Measurements from ENCODE around the gene FRY.

The FRY gene

DNA sequence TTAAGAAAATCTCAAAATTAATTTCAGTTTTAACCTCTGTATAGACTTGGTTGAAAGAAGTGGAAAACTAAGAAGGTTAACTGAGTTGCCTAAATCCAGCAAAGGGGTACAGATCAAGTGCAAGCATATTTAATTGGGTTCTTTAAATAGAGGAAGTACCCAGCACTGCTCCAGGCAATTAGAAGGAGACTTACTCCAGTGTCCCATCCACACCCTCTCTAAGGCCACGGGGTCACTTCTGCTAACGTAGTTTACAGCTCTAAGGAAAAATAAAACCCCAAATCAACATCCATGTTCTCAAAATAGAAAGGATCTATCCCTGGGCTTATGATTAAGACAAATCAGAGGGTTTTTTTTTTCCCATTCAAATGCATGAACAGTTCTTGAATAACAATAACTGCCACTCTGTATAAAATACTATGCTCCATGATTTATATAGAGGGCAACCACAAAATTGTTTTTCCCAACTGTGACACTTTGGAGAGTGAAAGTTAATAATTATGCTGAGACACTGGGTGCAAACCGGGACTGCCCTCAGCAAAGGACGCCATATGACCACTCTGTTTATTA lies 4.6 kb downstream of the FRY start:
- DNase-seq (ENCODE audit: extremely low spot score), result no peak
- CTCF ChIA-PET, result no interaction called here

DNA sequence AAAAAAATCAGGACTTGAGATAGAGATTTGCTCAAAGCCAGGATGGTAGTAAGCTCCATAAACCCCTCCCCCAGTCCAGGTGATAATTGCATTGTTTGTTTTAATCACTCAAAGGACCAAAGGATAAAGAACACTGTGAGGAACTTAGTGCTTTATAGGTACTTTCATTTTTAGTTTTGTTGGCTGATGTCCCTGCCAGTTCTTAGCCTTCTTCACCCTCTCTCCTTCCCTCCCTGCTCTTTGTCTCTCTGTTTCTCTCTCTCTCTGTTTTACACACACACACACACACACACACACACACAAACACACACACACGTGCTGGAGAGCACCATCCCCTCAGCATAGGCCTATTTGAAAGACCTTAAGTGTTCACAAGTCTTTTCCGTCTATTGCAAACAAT lies 5.2 kb downstream of the FRY start:
- ChIA-PET CTCF (interaction anchor here (0.6 kb wide), 1 partner anchor 351 kb away, joined by 5 read pairs; no protein-coding TSS in a partner anchor), POLR2A (interaction anchor here (1.6 kb wide), 1 partner anchor 279 kb away, joined by 5 read pairs; the partner anchor contains the start of genes BRCA2 and ZAR1L)

More for the DNA sequence above, 4.6 kb downstream of the FRY start:
- TF ChIP-seq BHLHE40 (IDR thresholded peaks at IDR 0.05; ENCODE audit: borderline replicate concordance), result no peak
- no peak for TF ChIP-seq CTBP1 (IDR thresholded peaks at IDR 0.05; ENCODE audit: borderline replicate concordance)
- TF ChIP-seq FOXM1 (IDR thresholded peaks at IDR 0.05; ENCODE audit: borderline replicate concordance), result no peak
- TF ChIP-seq SUZ12 (IDR thresholded peaks at IDR 0.05), result no peak
- TF ChIP-seq ARNT (IDR thresholded peaks at IDR 0.05), result no peak
- TF ChIP-seq, protein P1, sequence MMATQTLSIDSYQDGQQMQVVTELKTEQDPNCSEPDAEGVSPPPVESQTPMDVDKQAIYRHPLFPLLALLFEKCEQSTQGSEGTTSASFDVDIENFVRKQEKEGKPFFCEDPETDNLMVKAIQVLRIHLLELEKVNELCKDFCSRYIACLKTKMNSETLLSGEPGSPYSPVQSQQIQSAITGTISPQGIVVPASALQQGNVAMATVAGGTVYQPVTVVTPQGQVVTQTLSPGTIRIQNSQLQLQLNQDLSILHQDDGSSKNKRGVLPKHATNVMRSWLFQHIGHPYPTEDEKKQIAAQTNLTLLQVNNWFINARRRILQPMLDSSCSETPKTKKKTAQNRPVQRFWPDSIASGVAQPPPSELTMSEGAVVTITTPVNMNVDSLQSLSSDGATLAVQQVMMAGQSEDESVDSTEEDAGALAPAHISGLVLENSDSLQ (IDR thresholded peaks at IDR 0.05), result no peak
- no peak for TF ChIP-seq FOXK2 (IDR thresholded peaks at IDR 0.05)
- no peak for TF ChIP-seq NFRKB (IDR thresholded peaks at IDR 0.05)
- TF ChIP-seq HDGF (IDR thresholded peaks at IDR 0.05; ENCODE audit: borderline replicate concordance), result no peak
- TF ChIP-seq FOXA1 (IDR thresholded peaks at IDR 0.05), result no peak
- TF ChIP-seq SP1 (IDR thresholded peaks at IDR 0.05), result no peak
- no peak for TF ChIP-seq ZNF384 (IDR thresholded peaks at IDR 0.05)
- POLR2A ChIA-PET, result no interaction called here

DNA sequence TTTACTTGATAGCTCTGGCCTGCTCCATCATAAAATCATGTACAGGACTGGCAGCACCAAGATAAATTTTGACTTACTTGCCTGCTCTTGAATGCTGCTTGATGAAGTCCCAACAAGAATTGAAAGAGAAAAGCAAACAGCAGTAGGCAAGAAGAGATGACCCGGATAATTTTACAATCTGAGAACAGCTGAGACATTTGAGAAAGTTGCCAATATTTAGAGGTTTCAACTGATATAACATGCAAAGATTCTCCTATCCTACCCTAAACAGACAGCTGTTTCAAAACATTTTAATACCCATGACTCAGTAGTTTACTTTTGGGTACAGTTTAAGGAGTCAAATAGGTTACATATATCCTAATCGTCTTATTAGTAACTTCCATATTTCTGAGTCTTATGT lies 5.9 kb downstream of the FRY start:
- no peak for DNase-seq (ENCODE audit: extremely low spot score)
- ChIA-PET POLR2A (interaction anchor here (1.6 kb wide), 1 partner anchor 278 kb away, joined by 5 read pairs; the partner anchor contains the start of genes BRCA2 and ZAR1L), CTCF (interaction anchor here (0.6 kb wide), 1 partner anchor 351 kb away, joined by 5 read pairs; no protein-coding TSS in a partner anchor)
- TF ChIP-seq LEF1 (IDR thresholded peaks at IDR 0.05; ENCODE audit: borderline replicate concordance), result no peak
- no peak for TF ChIP-seq NFRKB (IDR thresholded peaks at IDR 0.05)
- TF ChIP-seq BHLHE40 (IDR thresholded peaks at IDR 0.05; ENCODE audit: borderline replicate concordance), result no peak

More for the DNA sequence above, 5.2 kb downstream of the FRY start:
- no peak for DNase-seq (ENCODE audit: extremely low spot score)
- no peak for TF ChIP-seq CTBP1 (IDR thresholded peaks at IDR 0.05; ENCODE audit: borderline replicate concordance)
- TF ChIP-seq FOXK2 (IDR thresholded peaks at IDR 0.05), result no peak
- no peak for TF ChIP-seq SP1 (IDR thresholded peaks at IDR 0.05)
- peak; percentile 28; the same call in 1 of the 2 replicates for TF ChIP-seq L3MBTL2 (conservative IDR thresholded peaks at IDR 0.05)
- no peak for TF ChIP-seq FOXM1 (IDR thresholded peaks at IDR 0.05; ENCODE audit: borderline replicate concordance)

DNA sequence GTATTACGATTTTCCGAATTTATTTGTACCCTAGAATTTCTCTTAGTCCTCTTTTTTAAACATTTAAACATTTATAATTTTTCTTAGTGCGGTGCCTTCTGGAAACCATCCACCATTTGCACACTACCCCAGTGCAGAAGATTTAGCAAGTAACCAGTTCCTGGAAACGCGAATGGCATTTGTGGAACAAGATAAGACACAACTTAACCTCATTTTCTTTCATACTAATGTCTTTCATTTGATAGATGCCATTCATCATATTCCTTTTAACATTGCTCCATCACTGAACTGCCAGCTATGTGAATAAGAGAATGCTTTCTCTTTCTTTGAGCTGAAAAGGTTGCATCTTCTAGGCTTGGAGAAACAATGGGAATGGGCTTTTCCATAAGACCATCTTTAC lies 6.8 kb downstream of the FRY start:
- ChIA-PET CTCF (no interaction called here), POLR2A (interaction anchor here (1.6 kb wide), 1 partner anchor 277 kb away, joined by 5 read pairs; the partner anchor contains the start of genes BRCA2 and ZAR1L)
- TF ChIP-seq FOXM1 (IDR thresholded peaks at IDR 0.05; ENCODE audit: borderline replicate concordance) (no peak), HDGF (IDR thresholded peaks at IDR 0.05; ENCODE audit: borderline replicate concordance) (no peak), SUZ12 (IDR thresholded peaks at IDR 0.05) (no peak), FOXA1 (IDR thresholded peaks at IDR 0.05) (no peak), FOXK2 (IDR thresholded peaks at IDR 0.05) (no peak), TARDBP (IDR thresholded peaks at IDR 0.05) (no peak)
- TF ChIP-seq, protein P1 (IDR thresholded peaks at IDR 0.05), result no peak
- DNase-seq (ENCODE audit: extremely low spot score), result no peak

DNA sequence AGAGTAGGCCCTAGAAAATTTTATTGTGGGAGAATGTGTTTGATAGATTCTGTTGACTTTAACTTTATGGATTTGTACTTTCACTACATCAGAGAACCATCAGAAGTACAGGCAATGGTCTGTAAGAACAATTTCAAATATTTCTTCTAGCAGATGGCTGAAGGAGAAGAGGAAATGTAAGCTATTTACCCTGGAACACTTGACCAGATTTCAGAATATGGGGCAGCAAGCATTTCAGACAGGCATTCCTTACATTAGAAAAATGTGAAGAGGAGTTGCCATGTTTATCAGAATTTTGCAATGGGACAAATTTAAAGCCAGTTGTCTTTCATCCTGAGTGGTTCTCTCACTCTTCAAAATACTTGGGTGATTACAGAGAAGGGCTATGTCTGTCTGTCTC lies 7.5 kb downstream of the FRY start:
- ChIA-PET POLR2A (no interaction called here), CTCF (no interaction called here)
- DNase-seq (ENCODE audit: extremely low spot score), result no peak
- TF ChIP-seq HDGF (IDR thresholded peaks at IDR 0.05; ENCODE audit: borderline replicate concordance) (no peak), L3MBTL2 (conservative IDR thresholded peaks at IDR 0.05) (no peak), CTBP1 (IDR thresholded peaks at IDR 0.05; ENCODE audit: borderline replicate concordance) (no peak), SP1 (IDR thresholded peaks at IDR 0.05) (no peak), FOXK2 (IDR thresholded peaks at IDR 0.05) (no peak), BHLHE40 (IDR thresholded peaks at IDR 0.05; ENCODE audit: borderline replicate concordance) (no peak), FOXA1 (IDR thresholded peaks at IDR 0.05) (no peak), SUZ12 (IDR thresholded peaks at IDR 0.05) (no peak), ARNT (IDR thresholded peaks at IDR 0.05) (no peak), FOXM1 (IDR thresholded peaks at IDR 0.05; ENCODE audit: borderline replicate concordance) (no peak), LEF1 (IDR thresholded peaks at IDR 0.05; ENCODE audit: borderline replicate concordance) (no peak)

DNA sequence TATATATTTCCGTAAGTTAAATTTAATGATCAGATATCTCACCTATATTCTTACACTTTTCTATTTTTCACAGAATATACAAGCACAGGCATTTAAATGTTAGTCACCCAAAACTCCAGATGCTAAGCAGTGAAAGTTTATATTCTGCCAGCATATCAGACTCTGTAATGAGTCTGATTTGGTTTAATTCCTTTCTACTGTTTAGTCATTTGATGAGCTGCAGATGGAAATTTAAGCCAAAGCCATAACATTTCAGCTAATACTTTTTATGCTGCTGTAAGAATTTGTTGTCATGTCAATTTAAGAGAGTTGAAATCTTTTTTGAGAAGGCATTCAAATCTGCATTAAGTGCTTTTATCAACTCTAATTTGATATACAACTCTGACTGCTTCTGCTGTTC lies 8.0 kb downstream of the FRY start:
- DNase-seq (ENCODE audit: extremely low spot score), result no peak
- CTCF ChIA-PET, result no interaction called here
- no peak for TF ChIP-seq SP1 (IDR thresholded peaks at IDR 0.05)
- POLR2A ChIA-PET, result no interaction called here

DNA sequence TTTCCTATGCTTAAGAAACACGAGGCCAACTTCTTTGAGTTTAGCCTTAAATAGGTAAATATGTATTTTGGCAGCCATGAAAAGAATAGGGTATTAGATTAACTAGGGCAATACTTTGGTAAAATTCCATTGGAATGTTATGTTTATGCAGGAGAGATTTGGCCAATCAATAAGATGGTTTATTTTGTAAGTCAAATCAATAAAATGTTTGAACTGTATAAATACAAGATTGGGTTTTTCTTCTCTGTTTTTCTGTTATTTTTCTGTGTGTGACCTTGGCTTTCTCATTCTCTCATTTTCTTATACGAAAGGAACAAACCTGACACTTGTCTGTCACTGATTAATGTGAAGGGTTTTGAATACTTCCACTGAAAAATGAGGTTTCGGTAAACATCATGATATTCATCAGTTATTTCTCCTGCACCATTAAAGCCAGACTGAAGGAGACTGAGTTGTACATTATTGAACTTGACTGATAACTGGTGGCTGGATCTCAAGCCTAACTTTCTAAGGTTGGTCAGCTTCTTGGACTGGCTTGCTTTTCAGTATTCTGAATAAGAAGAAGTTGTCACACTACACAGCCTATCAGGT lies 8.6 kb downstream of the FRY start:
- no peak for TF ChIP-seq FOXM1 (IDR thresholded peaks at IDR 0.05; ENCODE audit: borderline replicate concordance)
- DNase-seq (ENCODE audit: extremely low spot score), result no peak
- CTCF ChIA-PET, result no interaction called here
- POLR2A ChIA-PET, result no interaction called here

DNA sequence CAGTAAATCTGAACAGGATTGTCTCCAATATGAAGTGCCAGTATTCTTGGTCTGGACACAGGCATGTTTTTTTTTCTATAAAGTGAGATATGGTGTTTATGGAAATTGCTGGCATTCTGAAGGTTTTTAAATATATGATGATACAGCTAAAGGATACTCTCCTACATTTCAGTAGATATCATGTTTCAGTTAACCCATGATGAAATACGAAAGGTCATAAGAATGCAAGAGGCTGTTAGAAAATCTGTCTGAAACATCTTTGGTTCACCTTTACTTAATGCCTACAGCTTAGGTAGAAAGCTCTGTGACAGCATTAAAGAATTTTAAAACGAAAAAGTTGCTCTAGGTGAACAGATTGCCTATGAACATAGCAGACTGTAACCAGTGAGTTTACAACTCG lies 9.1 kb downstream of the FRY start:
- TF ChIP-seq FOXK2 (IDR thresholded peaks at IDR 0.05) (no peak), TARDBP (IDR thresholded peaks at IDR 0.05) (no peak), NFRKB (IDR thresholded peaks at IDR 0.05) (no peak)
- POLR2A ChIA-PET, result no interaction called here
- CTCF ChIA-PET, result no interaction called here
- no peak for DNase-seq (ENCODE audit: extremely low spot score)
